Activated CD4-positive, alpha-beta memory T cell treated with anti-CD3 and anti-CD28 coated beads for 36 hours (primary cell): ENCODE measurements around the gene GAS6. TPM values are rescaled to one million over a fixed set of nuclear protein-coding genes. Genes with fewer than 3 reads are reported as not detected.

Experiments
- CTCF ChIA-PET: fragments of 350-600 bp; sonication (Branson Sonifier 250); formaldehyde crosslinking; loops from one replicate; lab custom pipeline; 2021; ENCODE audit warnings: antibody characterized with exemption, inconsistent platforms; lab: Charles Lee
- POLR2A ChIA-PET: fragments of 350-600 bp; sonication (Branson Sonifier 250); formaldehyde crosslinking; loops from one replicate; lab custom pipeline; 2021; ENCODE audit warnings: antibody characterized with exemption; lab: Charles Lee
- DNase-seq: peaks from one replicate; pipeline ENCODE4 v3.0.0-alpha.2; 2020
- H3K27ac Mint-ChIP-seq: one replicate; pipeline ENCODE4 v1.8.0; 2021; ENCODE audit warnings: mixed read lengths
- H3K27me3 Mint-ChIP-seq: one replicate; pipeline ENCODE4 v1.8.0; 2021; ENCODE audit warnings: mixed read lengths
- H3K36me3 Mint-ChIP-seq: one replicate; pipeline ENCODE4 v1.8.0; 2021; ENCODE audit warnings: mixed read lengths
- H3K4me1 Mint-ChIP-seq: one replicate; pipeline ENCODE4 v1.8.0; 2021; ENCODE audit warnings: low read depth, mixed read lengths
- H3K4me3 Mint-ChIP-seq: one replicate; pipeline ENCODE4 v1.8.0; 2021; ENCODE audit warnings: mild to moderate bottlenecking, mixed read lengths
- H3K9me3 Mint-ChIP-seq: one replicate; pipeline ENCODE4 v1.8.0; 2021; ENCODE audit warnings: mixed read lengths
- intact Hi-C: fragments of 100-400 bp; cut with micrococcal nuclease; formaldehyde crosslinking; loops from one replicate; pipeline ENCODE4 v1.15.1; 2023
- total RNA-seq, 2 experiments: library from RNA; stranded (reverse); gene quantifications; one replicate each; pipeline ENCODE4 v1.2.3, GENCODE V29; 2021

Gene GAS6
- total RNA-seq, 2 experiments from 2014 or later = 1.5 TPM

- H3K4me3 Mint-ChIP-seq = no peak overlapping the region
- H3K4me1 Mint-ChIP-seq = no peaks in the 10 kb centered on the region
- H3K36me3 Mint-ChIP-seq = peaks cover 3% of the 10 kb centered on the region
- intact Hi-C loops = no loop called here
- DNase-seq = no peak
- ChIA-PET CTCF (interaction anchor here (0.6 kb wide), 1 partner anchor 10 kb away, joined by 3 read pairs; no protein-coding TSS in a partner anchor), POLR2A (no interaction called here)
- no peaks in the 10 kb centered on the region for H3K27me3 Mint-ChIP-seq
- H3K9me3 Mint-ChIP-seq = peaks cover 15% of the 10 kb centered on the region
- no peak overlapping the region for H3K27ac Mint-ChIP-seq
These were observed 57.4 kb downstream of the GAS6 start for GRCh38 chr13:113806526-113806925.

- Mint-ChIP-seq H3K9me3 (peaks cover 15% of the 10 kb centered on the region), H3K36me3 (peaks cover 3% of the 10 kb centered on the region), H3K4me1 (no peaks in the 10 kb centered on the region), H3K27ac (no peak overlapping the region), H3K4me3 (no peak overlapping the region), H3K27me3 (no peaks in the 10 kb centered on the region)
- no peak for DNase-seq
- intact Hi-C loops = no loop called here
- ChIA-PET POLR2A (no interaction called here), CTCF (no interaction called here)
These were observed 57.8 kb downstream of the GAS6 start for GRCh38 chr13:113806104-113806471.

- no peak for DNase-seq
- ChIA-PET POLR2A (no interaction called here), CTCF (no interaction called here)
- Mint-ChIP-seq H3K27me3 (no peaks in the 10 kb centered on the region), H3K4me1 (no peaks in the 10 kb centered on the region), H3K27ac (no peak overlapping the region), H3K9me3 (peaks cover 15% of the 10 kb centered on the region), H3K4me3 (no peak overlapping the region), H3K36me3 (peaks cover 3% of the 10 kb centered on the region)
- intact Hi-C loops = no loop called here
These were observed 58.3 kb downstream of the GAS6 start for GRCh38 chr13:113805431-113806103.

- Mint-ChIP-seq H3K27ac (no peak overlapping the region), H3K36me3 (peaks cover 3% of the 10 kb centered on the region), H3K4me3 (no peak overlapping the region), H3K9me3 (peaks cover 15% of the 10 kb centered on the region), H3K4me1 (no peaks in the 10 kb centered on the region), H3K27me3 (no peaks in the 10 kb centered on the region)
- POLR2A ChIA-PET = no interaction called here
- no peak for DNase-seq
- intact Hi-C loops = no loop called here
- CTCF ChIA-PET = no interaction called here
These were observed 59.0 kb downstream of the GAS6 start for GRCh38 chr13:113804703-113805430.

- Mint-ChIP-seq H3K27ac (no peak overlapping the region), H3K36me3 (peaks cover 3% of the 10 kb centered on the region), H3K9me3 (peaks cover 12% of the 10 kb centered on the region), H3K4me3 (no peak overlapping the region), H3K27me3 (no peaks in the 10 kb centered on the region), H3K4me1 (no peaks in the 10 kb centered on the region)
- DNase-seq = no peak
- intact Hi-C loops = no loop called here
- ChIA-PET POLR2A (no interaction called here), CTCF (no interaction called here)
These were observed 59.7 kb downstream of the GAS6 start for GRCh38 chr13:113804017-113804702.

GRCh38 chr13:113803409-113804016 is 60.4 kb downstream of the GAS6 start:
- H3K27ac Mint-ChIP-seq = no peak overlapping the region
- ChIA-PET CTCF (no interaction called here), POLR2A (no interaction called here)
- H3K36me3 Mint-ChIP-seq = peaks cover 3% of the 10 kb centered on the region
- intact Hi-C loops = no loop called here
- H3K27me3 Mint-ChIP-seq = no peaks in the 10 kb centered on the region
- H3K4me3 Mint-ChIP-seq = no peak overlapping the region
- H3K4me1 Mint-ChIP-seq = no peaks in the 10 kb centered on the region
- DNase-seq = no peak
- peaks cover 7% of the 10 kb centered on the region for H3K9me3 Mint-ChIP-seq

- intact Hi-C loops = no loop called here
- Mint-ChIP-seq H3K4me3 (no peak overlapping the region), H3K27me3 (no peaks in the 10 kb centered on the region), H3K27ac (no peak overlapping the region), H3K9me3 (no peaks in the 10 kb centered on the region), H3K36me3 (no peaks in the 10 kb centered on the region), H3K4me1 (no peaks in the 10 kb centered on the region)
- ChIA-PET CTCF (no interaction called here), POLR2A (no interaction called here)
- no peak for DNase-seq
These were observed 61.1 kb downstream of the GAS6 start for GRCh38 chr13:113802761-113803160.

GRCh38 chr13:113802090-113802531 is 61.8 kb downstream of the GAS6 start:
- ChIA-PET POLR2A (no interaction called here), CTCF (no interaction called here)
- Mint-ChIP-seq H3K9me3 (no peaks in the 10 kb centered on the region), H3K36me3 (no peaks in the 10 kb centered on the region), H3K27ac (no peak overlapping the region), H3K4me3 (no peak overlapping the region), H3K4me1 (no peaks in the 10 kb centered on the region), H3K27me3 (no peaks in the 10 kb centered on the region)
- no peak for DNase-seq
- intact Hi-C loops = no loop called here

- no peak for DNase-seq
- POLR2A ChIA-PET = no interaction called here
- CTCF ChIA-PET = no interaction called here
These were observed 62.5 kb downstream of the GAS6 start for GRCh38 chr13:113801289-113801961.

GRCh38 chr13:113800576-113800926 is 63.3 kb downstream of the GAS6 start:
- no peak for DNase-seq
- H3K9me3 Mint-ChIP-seq = no peaks in the 10 kb centered on the region
- CTCF ChIA-PET = no interaction called here

More at GRCh38 chr13:113801289-113801961, 62.5 kb downstream of the GAS6 start:
- Mint-ChIP-seq H3K4me3 (no peak overlapping the region), H3K4me1 (no peaks in the 10 kb centered on the region), H3K27me3 (no peaks in the 10 kb centered on the region), H3K27ac (no peak overlapping the region), H3K36me3 (no peaks in the 10 kb centered on the region), H3K9me3 (no peaks in the 10 kb centered on the region)
- intact Hi-C loops = no loop called here

GRCh38 chr13:113798200-113798811 is 65.6 kb downstream of the GAS6 start:
- Mint-ChIP-seq H3K36me3 (no peaks in the 10 kb centered on the region), H3K27me3 (no peaks in the 10 kb centered on the region), H3K9me3 (no peaks in the 10 kb centered on the region), H3K4me3 (no peak overlapping the region), H3K4me1 (no peaks in the 10 kb centered on the region), H3K27ac (no peak overlapping the region)
- intact Hi-C loops = no loop called here
- CTCF ChIA-PET = no interaction called here
- DNase-seq = no peak
- POLR2A ChIA-PET = no interaction called here

More at GRCh38 chr13:113800576-113800926, 63.3 kb downstream of the GAS6 start:
- POLR2A ChIA-PET = no interaction called here
- no peaks in the 10 kb centered on the region for H3K36me3 Mint-ChIP-seq
- intact Hi-C loops = no loop called here
- no peak overlapping the region for H3K27ac Mint-ChIP-seq
- H3K4me3 Mint-ChIP-seq = no peak overlapping the region
- no peaks in the 10 kb centered on the region for H3K4me1 Mint-ChIP-seq
- H3K27me3 Mint-ChIP-seq = no peaks in the 10 kb centered on the region
